GM12864 (cell line): ENCODE data around the gene ERC2.

Experiments used
- DNase-seq: peaks from one replicate; pipeline ENCODE4 v3.0.0-alpha.2; 2011; ENCODE audit warnings: low read depth
- H3K4me3 ChIP-seq: 2 replicates; pipeline ENCODE4 v1.5.1; 2011; ENCODE audit warnings: mild to moderate bottlenecking, low read depth, low read length, control low read depth
- TF ChIP-seq, protein P1 (sequence below): IDR thresholded peaks from 2 replicates; pipeline ENCODE4 v1.5.1; 2011; ENCODE audit warnings: low read depth, mild to moderate bottlenecking, moderate library complexity, low read length, control low read depth, inconsistent platforms; ENCODE audit errors: missing control alignments

Gene ERC2

DNA sequence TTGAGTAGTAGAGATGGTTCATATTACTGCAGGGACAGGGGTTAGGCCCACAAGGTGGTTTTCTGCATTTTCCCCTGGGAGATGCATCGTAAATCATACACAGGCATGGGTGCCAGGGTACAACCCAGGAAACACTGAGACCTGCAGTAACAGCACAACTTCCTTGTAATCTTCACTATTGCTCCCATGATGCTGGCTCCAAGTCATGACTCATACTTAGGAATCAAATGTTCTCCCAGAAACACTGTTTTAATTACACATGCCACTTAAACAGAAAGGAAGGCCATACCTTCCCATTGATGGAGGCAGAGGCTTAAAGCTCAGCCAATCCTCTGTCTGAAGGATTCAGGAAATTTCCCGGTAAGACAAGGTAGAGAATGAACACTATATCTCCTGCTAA is 106.5 kb downstream of the ERC2 start:
- DNase-seq = no peak
- H3K4me3 ChIP-seq = no peak overlapping the region
- TF ChIP-seq, protein P1, sequence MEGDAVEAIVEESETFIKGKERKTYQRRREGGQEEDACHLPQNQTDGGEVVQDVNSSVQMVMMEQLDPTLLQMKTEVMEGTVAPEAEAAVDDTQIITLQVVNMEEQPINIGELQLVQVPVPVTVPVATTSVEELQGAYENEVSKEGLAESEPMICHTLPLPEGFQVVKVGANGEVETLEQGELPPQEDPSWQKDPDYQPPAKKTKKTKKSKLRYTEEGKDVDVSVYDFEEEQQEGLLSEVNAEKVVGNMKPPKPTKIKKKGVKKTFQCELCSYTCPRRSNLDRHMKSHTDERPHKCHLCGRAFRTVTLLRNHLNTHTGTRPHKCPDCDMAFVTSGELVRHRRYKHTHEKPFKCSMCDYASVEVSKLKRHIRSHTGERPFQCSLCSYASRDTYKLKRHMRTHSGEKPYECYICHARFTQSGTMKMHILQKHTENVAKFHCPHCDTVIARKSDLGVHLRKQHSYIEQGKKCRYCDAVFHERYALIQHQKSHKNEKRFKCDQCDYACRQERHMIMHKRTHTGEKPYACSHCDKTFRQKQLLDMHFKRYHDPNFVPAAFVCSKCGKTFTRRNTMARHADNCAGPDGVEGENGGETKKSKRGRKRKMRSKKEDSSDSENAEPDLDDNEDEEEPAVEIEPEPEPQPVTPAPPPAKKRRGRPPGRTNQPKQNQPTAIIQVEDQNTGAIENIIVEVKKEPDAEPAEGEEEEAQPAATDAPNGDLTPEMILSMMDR = no peak

DNA sequence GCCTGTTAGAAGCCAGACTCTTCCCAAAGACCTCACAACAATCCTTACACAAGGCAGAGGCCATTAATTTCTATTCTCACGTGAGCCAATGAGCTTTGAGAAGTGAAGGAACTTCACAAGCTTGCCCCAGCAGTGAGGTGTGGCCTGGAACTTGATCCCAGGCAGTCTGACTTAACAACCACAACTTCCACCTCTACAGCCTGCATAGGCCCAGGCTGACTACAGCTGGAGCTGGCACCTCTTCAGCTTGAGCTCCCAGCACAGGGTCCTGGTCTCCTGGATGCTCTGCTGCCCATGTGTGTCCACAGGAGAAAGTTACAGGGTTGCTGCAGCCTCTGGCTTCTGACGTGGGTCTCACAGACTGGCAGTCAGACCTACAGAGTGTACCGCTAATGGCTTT is 111.0 kb downstream of the ERC2 start:
- H3K4me3 ChIP-seq = no peak overlapping the region
- no peak for DNase-seq
- TF ChIP-seq, protein P1 = no peak

DNA sequence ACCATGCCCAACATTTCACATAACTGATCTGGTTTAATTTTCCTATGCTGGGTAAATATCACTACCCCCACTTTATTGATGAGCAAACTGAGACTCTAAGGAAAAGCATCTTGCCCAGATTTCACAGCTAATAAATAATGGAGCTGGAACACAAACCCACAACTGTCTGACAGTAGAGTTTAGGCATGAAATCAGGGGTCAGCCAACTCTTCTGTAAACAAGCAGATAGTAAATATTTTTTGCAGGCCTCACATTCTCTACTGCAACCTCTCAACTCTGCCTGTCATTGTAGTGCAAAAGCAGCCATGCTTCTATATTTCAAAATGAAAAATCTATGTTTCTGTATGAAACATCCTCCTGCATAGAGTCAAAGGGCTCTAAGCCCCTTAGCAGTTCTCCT is 111.5 kb downstream of the ERC2 start:
- no peak for DNase-seq
- H3K4me3 ChIP-seq = no peak overlapping the region
- TF ChIP-seq, protein P1 = no peak

DNA sequence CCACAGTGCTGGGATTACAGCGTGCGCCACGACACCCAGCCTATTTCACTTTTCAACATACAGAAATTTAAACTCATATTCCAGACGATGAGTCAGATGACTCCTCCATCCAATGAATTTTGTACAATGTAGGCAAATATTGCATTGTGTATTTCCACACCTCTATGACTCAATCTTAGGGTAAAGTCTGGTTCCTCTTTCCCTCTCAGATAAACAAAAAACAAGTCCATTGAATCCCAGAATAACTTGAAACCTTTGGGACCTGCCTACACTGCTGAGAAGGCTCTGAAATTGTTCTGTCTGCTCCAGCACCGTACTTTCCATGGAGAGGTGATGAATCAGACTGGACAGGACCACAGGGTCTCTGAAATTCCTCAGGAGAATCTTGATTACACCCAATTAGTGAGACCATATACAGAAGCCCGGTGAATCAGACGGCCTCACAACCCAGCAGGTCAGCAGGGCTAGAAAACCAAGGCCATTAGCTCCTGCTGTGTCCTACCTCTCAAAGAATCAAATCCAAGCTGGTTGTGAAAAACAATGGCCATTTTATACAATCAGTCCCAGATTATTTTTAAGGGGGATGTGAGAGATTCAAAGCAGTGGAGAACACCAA is 112.6 kb downstream of the ERC2 start:
- DNase-seq = no peak
- TF ChIP-seq, protein P1 = no peak
- no peak overlapping the region for H3K4me3 ChIP-seq

DNA sequence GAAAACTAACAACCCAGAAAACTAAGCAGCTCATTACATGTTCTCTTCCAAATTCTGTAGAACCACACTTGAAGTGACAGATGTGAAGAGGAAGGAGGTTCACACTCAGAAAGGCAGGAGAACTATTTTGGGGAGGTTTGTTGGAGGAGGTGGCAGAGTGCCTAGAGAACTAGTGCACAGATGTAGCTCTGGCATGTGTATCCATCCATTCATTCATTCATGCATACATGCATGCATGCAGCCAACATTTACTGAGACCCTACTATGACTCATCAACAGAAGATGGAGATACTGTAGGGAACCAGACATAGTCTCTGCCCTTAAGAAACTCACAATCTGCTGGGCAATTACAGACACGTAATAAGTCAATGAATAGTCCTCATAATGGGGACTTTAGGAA is 116.7 kb downstream of the ERC2 start:
- TF ChIP-seq, protein P1 = no peak
- DNase-seq = no peak
- H3K4me3 ChIP-seq = no peak overlapping the region

DNA sequence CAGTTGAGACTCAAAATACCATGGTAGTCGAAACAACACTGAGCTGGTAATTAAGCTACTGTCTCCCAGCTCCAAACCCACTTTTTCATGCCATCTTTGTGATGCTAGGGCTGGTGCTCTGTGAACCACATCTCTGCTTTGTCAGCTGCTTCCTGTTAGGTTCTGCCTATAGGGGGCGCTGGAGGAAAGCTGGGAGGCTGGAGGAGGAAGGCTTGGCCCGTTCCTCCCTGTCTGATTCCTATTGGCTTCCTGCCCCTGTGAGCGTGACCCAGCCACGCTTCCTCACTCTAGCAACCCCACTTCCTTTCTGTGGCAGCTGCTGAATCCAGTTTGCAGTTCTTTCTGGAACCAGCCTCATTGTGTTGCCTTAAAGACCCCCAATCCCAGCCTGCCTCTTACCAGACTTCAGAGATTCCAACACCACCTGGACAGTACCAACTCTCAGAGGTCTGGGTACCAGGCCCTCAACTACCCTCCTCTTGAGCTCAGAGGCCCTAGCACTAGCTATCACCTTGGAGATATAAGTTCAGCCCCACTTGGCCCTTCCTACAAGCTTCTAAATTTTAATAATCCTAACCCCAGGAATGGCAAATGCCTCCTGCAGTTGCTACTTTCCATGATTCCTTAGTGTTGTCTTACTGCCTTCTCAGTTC is 120.9 kb downstream of the ERC2 start:
- TF ChIP-seq, protein P1 = peak; percentile 62
- H3K4me3 ChIP-seq = no peak overlapping the region
- no peak for DNase-seq

DNA sequence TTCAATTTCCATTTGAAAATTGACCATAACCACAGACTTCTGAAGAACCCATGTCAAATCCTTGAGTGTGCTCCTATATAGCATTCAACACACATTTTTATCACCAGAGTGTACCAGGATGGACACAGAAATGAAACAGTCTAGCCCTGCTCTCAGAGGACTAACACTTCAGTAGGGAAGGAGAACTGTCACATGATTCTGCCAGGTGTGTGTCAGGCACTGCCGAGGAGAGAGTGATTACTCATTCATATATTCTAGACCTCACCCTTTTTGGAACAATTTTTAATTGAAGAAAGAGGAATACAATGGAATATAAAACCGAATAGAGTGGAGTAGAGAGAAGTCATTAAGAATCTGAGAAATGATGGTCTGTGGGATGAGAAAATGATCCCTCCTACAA is 125.8 kb downstream of the ERC2 start:
- no peak for DNase-seq
- TF ChIP-seq, protein P1 = no peak
- H3K4me3 ChIP-seq = no peak overlapping the region
